ENCODE data around the gene HDAC4.

- TF ChIP-seq SUPT20H (IDR thresholded peaks at IDR 0.05; ENCODE audit: borderline replicate concordance, control insufficient read depth, low read depth, low read length) (no peak), CREB1 (IDR thresholded peaks at IDR 0.05; ENCODE audit: low read depth) (no peak), ZBTB40 (IDR thresholded peaks at IDR 0.05; ENCODE audit: borderline replicate concordance) (no peak), SIX5 (IDR thresholded peaks at IDR 0.05; ENCODE audit: low read depth, low read length, severe bottlenecking) (no peak), POLR2A (IDR thresholded peaks at IDR 0.05; ENCODE audit: low read depth, low read length) (0 out of 2 replicates have a peak, but pooled peaks have one; percentile 29), CHD4 (IDR thresholded peaks at IDR 0.05) (no peak), MXI1 (IDR thresholded peaks at IDR 0.05; ENCODE audit: low read depth, low read length) (no peak), NR2F1 (conservative IDR thresholded peaks at IDR 0.05) (no peak), RBBP5 (conservative IDR thresholded peaks at IDR 0.05) (no peak), RCOR1 (conservative IDR thresholded peaks at IDR 0.05; ENCODE audit: low read depth, low read length) (no peak)
- TF ChIP-seq, protein P1, sequence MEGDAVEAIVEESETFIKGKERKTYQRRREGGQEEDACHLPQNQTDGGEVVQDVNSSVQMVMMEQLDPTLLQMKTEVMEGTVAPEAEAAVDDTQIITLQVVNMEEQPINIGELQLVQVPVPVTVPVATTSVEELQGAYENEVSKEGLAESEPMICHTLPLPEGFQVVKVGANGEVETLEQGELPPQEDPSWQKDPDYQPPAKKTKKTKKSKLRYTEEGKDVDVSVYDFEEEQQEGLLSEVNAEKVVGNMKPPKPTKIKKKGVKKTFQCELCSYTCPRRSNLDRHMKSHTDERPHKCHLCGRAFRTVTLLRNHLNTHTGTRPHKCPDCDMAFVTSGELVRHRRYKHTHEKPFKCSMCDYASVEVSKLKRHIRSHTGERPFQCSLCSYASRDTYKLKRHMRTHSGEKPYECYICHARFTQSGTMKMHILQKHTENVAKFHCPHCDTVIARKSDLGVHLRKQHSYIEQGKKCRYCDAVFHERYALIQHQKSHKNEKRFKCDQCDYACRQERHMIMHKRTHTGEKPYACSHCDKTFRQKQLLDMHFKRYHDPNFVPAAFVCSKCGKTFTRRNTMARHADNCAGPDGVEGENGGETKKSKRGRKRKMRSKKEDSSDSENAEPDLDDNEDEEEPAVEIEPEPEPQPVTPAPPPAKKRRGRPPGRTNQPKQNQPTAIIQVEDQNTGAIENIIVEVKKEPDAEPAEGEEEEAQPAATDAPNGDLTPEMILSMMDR (IDR thresholded peaks at IDR 0.05 in 2 of 3, conservative IDR thresholded peaks at IDR 0.05 in 1 of 3; ENCODE audit: control insufficient read depth in 2 of 3, extremely low read depth in 1 of 3, insufficient read depth in 1 of 3, low read depth in 3 of 3, low read length in 3 of 3) = no peak
Observed at GRCh38 chr2:239402666-239403065, 1.8 kb upstream of the HDAC4 start.

Data from GM12878 (cell line).